Fibroblast of the aortic adventitia (primary cell): Measurements from ENCODE around the gene STAC2. TPM values are rescaled to one million over a fixed set of nuclear protein-coding genes. Genes with fewer than 3 reads are reported as not detected.
A peak's percentile ranks its signal among the peaks of the same experiment; 100 is the strongest.
"Not testable (repeated sequence)": the region's sequence is repeated elsewhere in the genome, so short reads cannot be mapped to it uniquely, and the experiment has no call there.

Experiments used
- DNase-seq: peaks from one replicate; pipeline ENCODE4 v3.0.0-alpha.2; 2010; ENCODE audit warnings: low read depth
- H3K4me3 ChIP-seq: 2 replicates; pipeline ENCODE4 v1.5.1; 2011; ENCODE audit warnings: low read depth, mild to moderate bottlenecking, control low read depth, low read length, moderate library complexity
- CTCF ChIP-seq: IDR thresholded peaks from 2 replicates; pipeline ENCODE4 v1.5.1; 2011; ENCODE audit warnings: mild to moderate bottlenecking, low read length, control low read depth, inconsistent platforms; ENCODE audit not compliant: insufficient read depth
- total RNA-seq: library from RNA; depleted of rRNA; stranded (reverse); fragments of >200 nt; gene quantifications from 2 replicates; pipeline ENCODE4 v1.2.3, GENCODE V29; 2012; ENCODE audit warnings: low replicate concordance

The STAC2 gene
- total RNA-seq, 1 donor: 0.18 TPM

- DNase-seq: no peak
- no peak for TF ChIP-seq CTCF
- no peak overlapping the region for H3K4me3 ChIP-seq
Observed at GRCh38 chr17:39251997-39252396, 26.3 kb upstream of the STAC2 start.

- not testable (repeated sequence) for DNase-seq, H3K4me3 ChIP-seq
Observed at GRCh38 chr17:39250076-39250475, 24.3 kb upstream of the STAC2 start.

- TF ChIP-seq CTCF: peak; percentile 8
- H3K4me3 ChIP-seq: no peak overlapping the region
- DNase-seq: no peak
Observed at GRCh38 chr17:39246274-39246673, 20.5 kb upstream of the STAC2 start.

GRCh38 chr17:39244600-39245570, 19.1 kb upstream of the STAC2 start:
- peak; percentile 86 for DNase-seq
- peak; percentile 95 for TF ChIP-seq CTCF

GRCh38 chr17:39244016-39244599, 18.4 kb upstream of the STAC2 start:
- DNase-seq: no peak
- no peak for TF ChIP-seq CTCF

More at GRCh38 chr17:39244600-39245570, 19.1 kb upstream of the STAC2 start:
- no peak overlapping the region for H3K4me3 ChIP-seq

GRCh38 chr17:39243155-39243554, 17.4 kb upstream of the STAC2 start:
- no peak for TF ChIP-seq CTCF
- DNase-seq: no peak
- no peak overlapping the region for H3K4me3 ChIP-seq

More at GRCh38 chr17:39244016-39244599, 18.4 kb upstream of the STAC2 start:
- H3K4me3 ChIP-seq: no peak overlapping the region

- no peak for DNase-seq
- TF ChIP-seq CTCF: no peak
- no peak overlapping the region for H3K4me3 ChIP-seq
Observed at GRCh38 chr17:39240631-39241030, 14.9 kb upstream of the STAC2 start.
